ENCODE results near the gene CD2AP.

The CD2AP gene

GRCh38 chr6:47651505-47651944 lies 173.9 kb downstream of the CD2AP start:
- ATAC-seq (no peak), DNase-seq (ENCODE audit: low spot score in 2 of 2) (no peak)
- Mint-ChIP-seq H3K27ac (no peak overlapping the region), H3K4me3 (no peak overlapping the region), H3K36me3 (no peaks in the 10 kb centered on the region), H3K9me3 (no peaks in the 10 kb centered on the region), H3K4me1 (no peaks in the 10 kb centered on the region)

GRCh38 chr6:47653706-47654105 lies 176.1 kb downstream of the CD2AP start:
- H3K27ac Mint-ChIP-seq: no peak overlapping the region
- H3K36me3 Mint-ChIP-seq: no peaks in the 10 kb centered on the region
- DNase-seq (ENCODE audit: low spot score in 2 of 2) (no peak), ATAC-seq (no peak)
- H3K4me3 Mint-ChIP-seq: no peak overlapping the region
- no peaks in the 10 kb centered on the region for H3K4me1 Mint-ChIP-seq
- no peaks in the 10 kb centered on the region for H3K9me3 Mint-ChIP-seq

- no peaks in the 10 kb centered on the region for H3K9me3 Mint-ChIP-seq
- ATAC-seq: no peak
- H3K4me1 Mint-ChIP-seq: no peaks in the 10 kb centered on the region
- H3K27ac Mint-ChIP-seq: no peak overlapping the region
- H3K36me3 Mint-ChIP-seq: no peaks in the 10 kb centered on the region
- DNase-seq (ENCODE audit: low spot score in 2 of 2): no peak
- H3K4me3 Mint-ChIP-seq: no peak overlapping the region
Observed at GRCh38 chr6:47654255-47654654, 176.7 kb downstream of the CD2AP start.

GRCh38 chr6:47655719-47656595 lies 178.4 kb downstream of the CD2AP start:
- Mint-ChIP-seq H3K4me3 (no peak overlapping the region), H3K9me3 (no peaks in the 10 kb centered on the region), H3K27ac (no peak overlapping the region), H3K4me1 (no peaks in the 10 kb centered on the region), H3K36me3 (no peaks in the 10 kb centered on the region)
- no peak for DNase-seq (ENCODE audit: low spot score in 2 of 2)
- peak; percentile 87 for ATAC-seq

GRCh38 chr6:47661960-47662359 lies 184.4 kb downstream of the CD2AP start:
- Mint-ChIP-seq H3K9me3 (no peaks in the 10 kb centered on the region), H3K36me3 (no peaks in the 10 kb centered on the region), H3K4me3 (no peak overlapping the region), H3K27ac (no peak overlapping the region), H3K4me1 (no peaks in the 10 kb centered on the region)
- DNase-seq (ENCODE audit: low spot score in 2 of 2) (no peak), ATAC-seq (no peak)

- Mint-ChIP-seq H3K36me3 (no peaks in the 10 kb centered on the region), H3K4me3 (no peak overlapping the region), H3K9me3 (no peaks in the 10 kb centered on the region), H3K27ac (no peak overlapping the region), H3K4me1 (no peaks in the 10 kb centered on the region)
- ATAC-seq: no peak
- DNase-seq (ENCODE audit: low spot score in 2 of 2): no peak
Observed at GRCh38 chr6:47663462-47664216, 186.1 kb downstream of the CD2AP start.

GRCh38 chr6:47665112-47665511 lies 187.5 kb downstream of the CD2AP start:
- H3K4me3 Mint-ChIP-seq: no peak overlapping the region
- no peak for ATAC-seq
- H3K27ac Mint-ChIP-seq: no peak overlapping the region
- no peak for DNase-seq (ENCODE audit: low spot score in 2 of 2)
- H3K4me1 Mint-ChIP-seq: no peaks in the 10 kb centered on the region
- H3K9me3 Mint-ChIP-seq: no peaks in the 10 kb centered on the region
- no peaks in the 10 kb centered on the region for H3K36me3 Mint-ChIP-seq

- Mint-ChIP-seq H3K36me3 (no peaks in the 10 kb centered on the region), H3K9me3 (no peaks in the 10 kb centered on the region), H3K27ac (no peak overlapping the region), H3K4me3 (no peak overlapping the region), H3K4me1 (no peaks in the 10 kb centered on the region)
- no peak for DNase-seq (ENCODE audit: low spot score in 2 of 2)
- ATAC-seq: no peak
Observed at GRCh38 chr6:47669684-47670513, 192.3 kb downstream of the CD2AP start.

- H3K4me1 Mint-ChIP-seq: no peaks in the 10 kb centered on the region
Observed at GRCh38 chr6:47670851-47671250, 193.3 kb downstream of the CD2AP start.

GRCh38 chr6:47671777-47672176 lies 194.2 kb downstream of the CD2AP start:
- H3K9me3 Mint-ChIP-seq: no peaks in the 10 kb centered on the region
- H3K4me3 Mint-ChIP-seq: no peak overlapping the region
- H3K27ac Mint-ChIP-seq: no peak overlapping the region

More at GRCh38 chr6:47670851-47671250, 193.3 kb downstream of the CD2AP start:
- no peak for ATAC-seq
- no peaks in the 10 kb centered on the region for H3K36me3 Mint-ChIP-seq
- H3K27ac Mint-ChIP-seq: no peak overlapping the region
- no peak overlapping the region for H3K4me3 Mint-ChIP-seq
- DNase-seq (ENCODE audit: low spot score in 2 of 2): no peak
- no peaks in the 10 kb centered on the region for H3K9me3 Mint-ChIP-seq

GRCh38 chr6:47672816-47673215 lies 195.2 kb downstream of the CD2AP start:
- Mint-ChIP-seq H3K4me3 (no peak overlapping the region), H3K27ac (no peak overlapping the region), H3K4me1 (no peaks in the 10 kb centered on the region), H3K36me3 (no peaks in the 10 kb centered on the region), H3K9me3 (no peaks in the 10 kb centered on the region)
- ATAC-seq: no peak
- no peak for DNase-seq (ENCODE audit: low spot score in 2 of 2)

More at GRCh38 chr6:47671777-47672176, 194.2 kb downstream of the CD2AP start:
- no peak for ATAC-seq
- Mint-ChIP-seq H3K4me1 (no peaks in the 10 kb centered on the region), H3K36me3 (no peaks in the 10 kb centered on the region)
- DNase-seq (ENCODE audit: low spot score in 2 of 2): no peak

- no peak for ATAC-seq
- Mint-ChIP-seq H3K27ac (no peak overlapping the region), H3K4me1 (no peaks in the 10 kb centered on the region), H3K36me3 (no peaks in the 10 kb centered on the region), H3K4me3 (no peak overlapping the region), H3K9me3 (no peaks in the 10 kb centered on the region)
- no peak for DNase-seq (ENCODE audit: low spot score in 2 of 2)
Observed at GRCh38 chr6:47674673-47675072, 197.1 kb downstream of the CD2AP start.
